Right lobe of liver (tissue), 4 donors: ENCODE data around the gene PRKAG2.

Source experiments
- POLR2A ChIP-seq: fragments of 450-650 bp; IDR thresholded peaks from one replicate; pipeline ENCODE4 v1.6.1; 2017; ENCODE audit warnings: antibody characterized with exemption, mild to moderate bottlenecking
- TF ChIP-seq, protein P1 (sequence below), 4 donors: fragments of 200-600 bp in 3 of 4; fragments of 450-650 bp in 1 of 4; IDR thresholded peaks; one replicate each; pipeline versions ENCODE4 v1.5.1 to v1.8.0; 2016 to 2022; ENCODE audit warnings: antibody characterized with exemption in 4 of 4, mild to moderate bottlenecking in 2 of 4
- donor health status: DM: no; HTN: no; CAD: no.
- donor health status: DM: no; HTN: no; CAD: no.
- donor health status: DM: no; HTN: yes; CAD: no.

DNA sequence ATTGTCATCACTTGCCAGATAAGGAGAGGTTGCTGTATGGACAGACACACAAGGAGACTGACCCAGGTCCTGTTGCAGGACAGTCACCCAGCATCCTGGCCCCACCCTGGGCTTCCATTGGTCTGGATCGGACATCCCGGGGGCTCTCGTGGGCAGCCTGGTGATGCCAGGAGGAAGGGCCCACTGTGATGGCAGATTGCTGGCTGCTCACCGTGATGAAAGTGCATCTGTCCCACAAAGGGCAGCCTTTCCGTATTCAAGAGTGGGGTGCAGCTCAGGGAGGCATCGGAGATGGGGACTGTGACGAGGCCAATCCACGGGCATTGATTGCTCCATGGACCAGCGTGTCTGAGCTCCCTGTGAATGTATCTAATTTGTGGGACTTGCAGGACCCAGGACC is 41.3 kb downstream of the PRKAG2 start:
- TF ChIP-seq POLR2A = no peak
- TF ChIP-seq, protein P1, sequence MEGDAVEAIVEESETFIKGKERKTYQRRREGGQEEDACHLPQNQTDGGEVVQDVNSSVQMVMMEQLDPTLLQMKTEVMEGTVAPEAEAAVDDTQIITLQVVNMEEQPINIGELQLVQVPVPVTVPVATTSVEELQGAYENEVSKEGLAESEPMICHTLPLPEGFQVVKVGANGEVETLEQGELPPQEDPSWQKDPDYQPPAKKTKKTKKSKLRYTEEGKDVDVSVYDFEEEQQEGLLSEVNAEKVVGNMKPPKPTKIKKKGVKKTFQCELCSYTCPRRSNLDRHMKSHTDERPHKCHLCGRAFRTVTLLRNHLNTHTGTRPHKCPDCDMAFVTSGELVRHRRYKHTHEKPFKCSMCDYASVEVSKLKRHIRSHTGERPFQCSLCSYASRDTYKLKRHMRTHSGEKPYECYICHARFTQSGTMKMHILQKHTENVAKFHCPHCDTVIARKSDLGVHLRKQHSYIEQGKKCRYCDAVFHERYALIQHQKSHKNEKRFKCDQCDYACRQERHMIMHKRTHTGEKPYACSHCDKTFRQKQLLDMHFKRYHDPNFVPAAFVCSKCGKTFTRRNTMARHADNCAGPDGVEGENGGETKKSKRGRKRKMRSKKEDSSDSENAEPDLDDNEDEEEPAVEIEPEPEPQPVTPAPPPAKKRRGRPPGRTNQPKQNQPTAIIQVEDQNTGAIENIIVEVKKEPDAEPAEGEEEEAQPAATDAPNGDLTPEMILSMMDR (IDR thresholded peaks at IDR 0.05) = no peak
